Stimulated activated CD4-positive, alpha-beta T cell treated with anti-CD3 and anti-CD28 coated beads, Interleukin-15, amount 100 ng/mL, for 24 hours (primary cell): ENCODE measurements around the gene ST6GALNAC5.

Experiments
- DNase-seq: peaks from one replicate; pipeline ENCODE4 v3.0.0-alpha.2; 2020

The ST6GALNAC5 gene

DNA sequence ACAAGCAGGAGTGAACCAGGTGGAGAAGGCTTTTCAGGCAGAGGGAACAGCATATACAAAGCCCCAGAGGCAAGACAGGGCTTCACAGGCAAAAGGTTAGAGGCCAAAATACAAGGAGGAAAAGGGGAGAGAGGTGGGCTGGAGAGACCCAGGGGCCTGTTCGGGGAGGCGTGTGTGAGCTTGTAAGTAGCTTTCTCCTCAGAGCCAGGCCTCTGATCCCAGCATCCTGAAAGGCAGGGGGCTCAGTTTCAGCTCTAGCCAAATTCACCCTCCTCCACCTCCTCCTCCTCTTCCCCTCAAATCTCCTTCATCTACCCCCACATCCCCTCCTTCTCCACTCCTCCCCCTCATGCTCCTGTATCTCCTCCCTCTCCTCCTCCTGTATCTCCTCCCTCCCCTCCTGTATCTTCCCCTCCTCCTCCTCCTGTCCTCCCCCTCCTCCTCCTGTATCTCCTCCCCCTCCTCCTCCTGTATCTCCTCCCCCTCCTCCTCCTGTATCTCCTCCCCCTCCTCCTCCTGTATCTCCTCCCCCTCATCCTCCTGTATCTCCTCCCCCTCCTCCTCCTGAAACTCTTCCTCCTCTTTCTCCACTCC, 148.6 kb downstream of the ST6GALNAC5 start:
- no peak for DNase-seq

DNA sequence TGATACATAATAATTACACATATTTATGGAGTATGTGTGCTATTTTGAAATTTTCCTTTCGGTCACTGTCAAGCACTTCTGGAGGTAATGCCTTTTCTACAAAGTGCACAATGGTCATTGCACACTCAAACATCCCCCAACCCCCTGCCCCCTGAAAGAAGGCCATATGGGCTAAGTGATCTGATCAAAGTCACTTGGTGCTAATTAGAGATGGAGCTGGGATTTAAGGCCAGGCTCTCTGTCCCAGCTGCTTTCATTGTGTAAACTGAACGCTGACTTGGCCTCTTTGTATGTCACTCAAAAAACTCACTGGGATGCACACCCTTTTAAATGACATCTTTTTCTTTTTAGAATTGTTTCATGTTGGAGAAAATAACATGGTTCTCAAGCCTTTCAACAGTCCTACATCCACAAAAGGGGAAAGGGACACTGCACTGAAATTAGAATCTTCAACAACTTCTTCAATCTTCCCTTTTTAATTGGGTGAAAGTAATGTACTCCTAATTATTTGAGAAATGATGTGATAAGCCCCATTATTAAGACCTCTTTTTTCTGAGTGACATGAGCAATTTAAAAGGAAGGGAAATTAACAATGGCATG, 149.2 kb downstream of the ST6GALNAC5 start:
- no peak for DNase-seq

GRCh38 chr1:77018311-77018710, 151.0 kb downstream of the ST6GALNAC5 start:
- no peak for DNase-seq

GRCh38 chr1:77018761-77019160, 151.5 kb downstream of the ST6GALNAC5 start:
- DNase-seq = no peak

DNA sequence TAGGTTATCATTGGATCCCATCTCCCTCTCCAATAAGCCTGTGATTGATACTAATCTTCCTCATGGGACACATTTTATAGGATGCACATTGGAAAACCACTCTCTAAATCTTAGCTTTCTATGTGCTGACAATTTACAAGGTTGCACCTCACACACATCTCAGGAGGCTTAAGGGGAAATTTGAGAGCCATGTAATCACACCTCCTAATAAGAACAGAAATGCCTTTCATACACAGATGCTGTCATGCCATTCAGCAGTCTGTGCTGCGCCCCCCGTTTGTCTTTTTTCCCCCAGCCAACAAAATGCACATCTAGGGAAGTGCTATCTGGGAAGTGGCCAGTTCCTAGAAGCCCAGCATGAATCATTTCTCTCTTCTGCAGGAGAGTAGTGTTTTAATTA, 154.5 kb downstream of the ST6GALNAC5 start:
- DNase-seq = no peak

DNA sequence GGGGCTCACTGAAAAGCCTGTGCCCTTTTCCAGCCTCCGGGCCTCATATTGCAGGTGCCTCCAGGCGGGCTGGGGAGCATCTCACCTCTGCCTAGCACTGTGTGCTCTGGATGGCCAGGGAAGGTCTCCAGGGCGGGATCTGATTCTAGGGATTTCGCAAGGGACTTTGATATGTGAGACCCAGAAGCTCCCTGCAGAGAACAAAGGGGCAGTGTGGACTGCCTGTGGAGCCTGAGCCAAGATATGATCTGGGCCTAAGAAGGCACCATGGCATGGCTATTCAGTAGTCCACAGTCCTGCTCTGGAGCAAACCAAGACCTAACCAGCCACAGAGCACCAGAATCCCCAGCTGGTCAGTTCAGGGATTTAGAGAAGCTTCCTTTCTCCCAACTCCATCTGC, 157.2 kb downstream of the ST6GALNAC5 start:
- no peak for DNase-seq

DNA sequence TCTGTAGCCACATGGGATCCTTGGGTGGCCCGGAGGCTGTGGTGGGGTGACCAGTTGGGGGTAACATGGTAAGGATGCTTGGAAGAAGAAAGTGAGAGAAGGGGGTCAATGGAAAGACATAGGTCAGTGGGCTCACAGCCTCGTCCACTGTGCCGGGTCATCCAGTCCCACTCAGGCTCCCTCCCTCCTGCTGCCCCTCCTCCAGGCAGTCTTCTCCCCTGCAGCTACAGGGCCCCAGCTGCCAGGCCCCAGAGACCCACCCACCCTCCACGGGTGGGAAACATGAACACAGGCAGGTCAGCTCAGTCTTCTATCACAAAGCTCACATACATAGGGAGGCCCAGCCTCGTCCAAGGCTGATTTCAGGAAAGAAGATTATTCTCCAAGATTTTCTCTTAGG, 158.3 kb downstream of the ST6GALNAC5 start:
- DNase-seq = no peak

- DNase-seq = no peak
These were observed 158.9 kb downstream of the ST6GALNAC5 start for GRCh38 chr1:77026135-77026534.

- no peak for DNase-seq
These were observed 159.4 kb downstream of the ST6GALNAC5 start for GRCh38 chr1:77026640-77027039.

DNA sequence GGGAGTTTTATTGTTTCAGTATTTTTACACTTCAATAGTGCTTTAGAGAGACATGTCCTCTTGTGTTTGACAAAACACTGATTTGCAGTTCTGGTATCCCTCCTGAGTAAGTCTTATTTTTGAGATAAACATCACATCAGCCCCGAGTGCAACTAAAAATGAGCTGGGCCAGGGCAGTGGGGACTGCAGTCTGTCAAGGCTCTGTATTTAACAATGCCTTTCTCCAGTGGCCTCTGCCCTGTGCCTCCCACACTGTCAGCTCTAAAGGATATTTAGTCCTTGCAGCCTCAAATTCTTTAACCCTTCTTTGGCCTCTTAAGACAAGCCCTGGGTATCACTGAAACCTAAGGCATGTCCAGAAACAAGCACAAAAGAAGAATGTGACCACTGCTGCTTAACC, 160.6 kb downstream of the ST6GALNAC5 start:
- no peak for DNase-seq

- no peak for DNase-seq
These were observed 163.3 kb downstream of the ST6GALNAC5 start for GRCh38 chr1:77030401-77031105.

GRCh38 chr1:77031106-77031662, 163.9 kb downstream of the ST6GALNAC5 start:
- no peak for DNase-seq

DNA sequence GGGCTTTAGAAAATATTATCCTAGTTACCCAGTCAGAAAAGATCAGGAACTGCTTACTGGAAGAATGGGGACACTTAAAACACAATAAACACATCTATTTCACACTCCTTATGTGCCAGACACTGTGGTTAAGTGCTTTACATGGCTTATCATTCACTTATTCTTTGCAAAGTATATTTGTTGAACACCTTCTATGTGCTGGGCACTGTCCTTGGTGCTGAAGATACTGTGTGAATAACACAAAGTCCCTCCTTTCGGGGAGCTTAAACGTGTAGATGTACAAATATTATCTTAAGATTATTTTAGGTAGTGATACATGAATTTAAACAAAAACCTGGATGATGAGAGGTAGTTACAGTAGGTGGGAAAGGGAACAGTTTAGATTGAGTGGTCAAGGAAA, 169.3 kb downstream of the ST6GALNAC5 start:
- peak; percentile 16 for DNase-seq

GRCh38 chr1:77037038-77037437, 169.8 kb downstream of the ST6GALNAC5 start:
- DNase-seq = no peak

DNA sequence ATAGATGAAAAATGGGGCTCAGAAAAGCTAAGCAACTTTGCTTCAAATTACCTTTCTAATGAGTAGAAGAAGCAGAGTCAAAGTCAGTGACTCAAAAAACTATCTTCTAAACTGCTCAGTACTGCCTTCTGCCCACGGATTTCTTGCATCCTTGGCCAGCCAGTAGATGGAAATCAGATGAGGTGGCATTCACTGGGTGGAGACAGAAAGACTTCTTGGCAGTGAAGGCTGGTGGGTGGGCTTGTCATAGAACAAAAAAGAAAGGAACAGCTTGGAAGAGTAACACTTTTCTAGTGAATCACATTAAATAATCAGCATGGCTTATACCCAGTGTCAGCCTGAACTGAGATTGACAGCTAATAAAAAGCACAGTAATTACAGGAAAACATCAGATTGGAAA, 170.7 kb downstream of the ST6GALNAC5 start:
- no peak for DNase-seq

GRCh38 chr1:77039111-77039510, 171.8 kb downstream of the ST6GALNAC5 start:
- no peak for DNase-seq

DNA sequence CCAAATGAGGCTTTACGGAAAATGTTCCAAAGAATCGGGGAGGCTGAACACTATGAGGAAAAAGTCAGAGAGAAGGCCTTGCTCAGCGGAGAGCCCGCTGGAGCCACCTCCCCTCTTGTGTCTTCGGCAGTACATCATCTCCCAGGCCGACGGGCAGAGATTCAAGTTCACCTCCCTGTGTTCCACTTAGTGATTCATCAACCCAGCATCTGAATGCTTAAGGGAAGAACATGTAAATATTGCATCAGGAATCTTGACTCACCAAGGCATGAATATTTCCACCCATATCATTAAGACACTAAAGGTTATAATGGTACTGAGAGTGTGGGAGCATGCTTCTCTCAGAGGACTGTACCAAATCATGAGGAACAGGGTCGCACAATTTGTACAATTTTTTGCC, 172.5 kb downstream of the ST6GALNAC5 start:
- DNase-seq = no peak

DNA sequence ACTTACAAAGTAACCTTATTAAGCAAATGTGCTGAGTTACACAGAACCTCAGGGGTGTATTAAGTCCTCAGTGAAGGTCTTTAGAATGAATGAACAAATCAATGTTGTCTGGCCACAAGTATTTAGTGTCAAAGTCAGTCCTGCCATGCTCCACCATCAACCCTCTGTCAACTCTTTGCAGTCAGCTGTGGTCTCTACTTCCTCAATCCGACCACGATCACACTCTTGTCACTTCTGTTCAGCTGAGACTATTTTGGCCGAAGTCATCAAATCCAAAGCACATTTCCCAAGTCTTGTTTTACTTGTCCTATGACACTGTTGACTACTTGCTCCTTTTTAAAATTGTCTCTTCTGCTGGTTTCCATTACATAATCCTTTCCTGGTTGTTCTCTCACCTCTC, 173.5 kb downstream of the ST6GALNAC5 start:
- no peak for DNase-seq

- peak; percentile 6 for DNase-seq
These were observed 177.0 kb downstream of the ST6GALNAC5 start for GRCh38 chr1:77044133-77044849.

GRCh38 chr1:77047575-77047974, 180.3 kb downstream of the ST6GALNAC5 start:
- DNase-seq = no peak

GRCh38 chr1:77047978-77048614, 180.8 kb downstream of the ST6GALNAC5 start:
- DNase-seq = no peak

DNA sequence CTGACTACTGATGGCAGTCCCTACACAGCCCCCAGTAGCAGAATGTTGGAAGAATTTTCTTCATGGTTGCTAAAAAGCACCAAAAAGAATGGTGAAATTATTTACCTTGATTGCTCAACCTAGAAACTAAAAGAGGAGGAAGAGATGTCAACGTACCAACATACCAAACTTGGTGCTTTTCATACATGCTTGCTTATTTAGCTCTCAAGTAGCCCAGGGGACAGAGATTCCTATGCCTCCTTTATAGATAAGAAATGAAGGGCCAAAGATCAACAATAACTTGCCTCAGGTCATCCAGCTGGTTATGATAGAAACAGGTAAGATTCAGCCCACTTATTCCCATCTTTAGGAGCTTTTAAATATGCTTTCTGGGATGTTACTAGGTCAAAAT, 181.3 kb downstream of the ST6GALNAC5 start:
- DNase-seq = no peak

DNA sequence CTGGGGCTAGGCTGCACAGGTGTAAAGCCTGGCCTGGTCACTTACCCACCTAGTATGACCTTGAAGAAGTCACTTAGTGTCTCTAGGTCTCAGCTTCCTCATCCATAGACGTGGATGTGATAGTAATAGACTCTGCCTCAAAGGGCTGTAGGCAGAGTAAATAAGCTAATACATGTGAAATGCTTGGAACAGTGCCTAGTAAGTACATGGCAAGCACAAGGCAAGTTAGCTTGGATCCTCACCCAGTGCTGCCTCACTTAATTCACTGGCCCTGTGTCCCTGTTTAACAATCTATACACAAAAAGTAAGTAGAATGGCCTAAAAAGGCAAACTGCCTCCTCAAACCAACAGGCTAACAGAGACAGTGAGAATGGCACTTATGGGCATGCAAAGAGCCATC, 184.1 kb downstream of the ST6GALNAC5 start:
- DNase-seq = no peak
